ENCODE data around the gene PXDN. TPM values are rescaled to one million over a fixed set of nuclear protein-coding genes. Genes with fewer than 3 reads are reported as not detected.

Gene PXDN
- total and polyA plus RNA-seq, 10 of the 15 experiments (the other 5 are each of a cell fraction or from before 2014, with no cell fraction given), result 0.12 to 0.69 (median 0.23) TPM; not detected in 5

DNA sequence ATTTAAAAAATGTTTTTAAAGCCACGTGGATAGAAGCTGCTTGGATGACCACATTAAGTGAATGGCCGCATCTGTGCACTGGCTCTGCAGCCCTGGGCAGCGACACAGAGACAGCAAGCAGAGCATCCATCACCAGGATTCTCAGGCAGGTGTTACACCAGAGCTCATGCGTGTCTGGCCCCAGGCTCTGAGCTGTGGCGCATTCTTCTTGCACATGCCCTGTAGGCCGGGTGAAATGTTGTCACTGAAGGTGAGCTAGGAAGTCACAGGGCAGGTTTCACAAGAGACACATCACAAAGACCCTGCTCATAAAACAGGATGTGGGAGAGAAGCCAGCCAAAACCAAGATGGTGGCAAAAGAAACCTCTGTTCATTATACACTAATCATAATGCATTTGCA lies 8.4 kb upstream of the PXDN start (continued):
- TF ChIP-seq SMAD5 (IDR thresholded peaks at IDR 0.05; ENCODE audit: low read depth) (no peak), YY1 (IDR thresholded peaks at IDR 0.05; ENCODE audit: low read depth, low read length) (no peak), ZNF622 (IDR thresholded peaks at IDR 0.05) (no peak), SMC3 (IDR thresholded peaks at IDR 0.05; ENCODE audit: borderline replicate concordance, low read length) (no peak)
- TF ChIP-seq, protein P1, sequence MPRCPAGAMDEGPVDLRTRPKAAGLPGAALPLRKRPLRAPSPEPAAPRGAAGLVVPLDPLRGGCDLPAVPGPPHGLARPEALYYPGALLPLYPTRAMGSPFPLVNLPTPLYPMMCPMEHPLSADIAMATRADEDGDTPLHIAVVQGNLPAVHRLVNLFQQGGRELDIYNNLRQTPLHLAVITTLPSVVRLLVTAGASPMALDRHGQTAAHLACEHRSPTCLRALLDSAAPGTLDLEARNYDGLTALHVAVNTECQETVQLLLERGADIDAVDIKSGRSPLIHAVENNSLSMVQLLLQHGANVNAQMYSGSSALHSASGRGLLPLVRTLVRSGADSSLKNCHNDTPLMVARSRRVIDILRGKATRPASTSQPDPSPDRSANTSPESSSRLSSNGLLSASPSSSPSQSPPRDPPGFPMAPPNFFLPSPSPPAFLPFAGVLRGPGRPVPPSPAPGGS (IDR thresholded peaks at IDR 0.05; ENCODE audit: borderline replicate concordance, insufficient read depth, low read depth, low read length, poor library complexity, severe bottlenecking), result no peak
- TF ChIP-seq, protein P2, sequence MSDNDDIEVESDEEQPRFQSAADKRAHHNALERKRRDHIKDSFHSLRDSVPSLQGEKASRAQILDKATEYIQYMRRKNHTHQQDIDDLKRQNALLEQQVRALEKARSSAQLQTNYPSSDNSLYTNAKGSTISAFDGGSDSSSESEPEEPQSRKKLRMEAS (IDR thresholded peaks at IDR 0.05; ENCODE audit: low read depth, low read length), result no peak

DNA sequence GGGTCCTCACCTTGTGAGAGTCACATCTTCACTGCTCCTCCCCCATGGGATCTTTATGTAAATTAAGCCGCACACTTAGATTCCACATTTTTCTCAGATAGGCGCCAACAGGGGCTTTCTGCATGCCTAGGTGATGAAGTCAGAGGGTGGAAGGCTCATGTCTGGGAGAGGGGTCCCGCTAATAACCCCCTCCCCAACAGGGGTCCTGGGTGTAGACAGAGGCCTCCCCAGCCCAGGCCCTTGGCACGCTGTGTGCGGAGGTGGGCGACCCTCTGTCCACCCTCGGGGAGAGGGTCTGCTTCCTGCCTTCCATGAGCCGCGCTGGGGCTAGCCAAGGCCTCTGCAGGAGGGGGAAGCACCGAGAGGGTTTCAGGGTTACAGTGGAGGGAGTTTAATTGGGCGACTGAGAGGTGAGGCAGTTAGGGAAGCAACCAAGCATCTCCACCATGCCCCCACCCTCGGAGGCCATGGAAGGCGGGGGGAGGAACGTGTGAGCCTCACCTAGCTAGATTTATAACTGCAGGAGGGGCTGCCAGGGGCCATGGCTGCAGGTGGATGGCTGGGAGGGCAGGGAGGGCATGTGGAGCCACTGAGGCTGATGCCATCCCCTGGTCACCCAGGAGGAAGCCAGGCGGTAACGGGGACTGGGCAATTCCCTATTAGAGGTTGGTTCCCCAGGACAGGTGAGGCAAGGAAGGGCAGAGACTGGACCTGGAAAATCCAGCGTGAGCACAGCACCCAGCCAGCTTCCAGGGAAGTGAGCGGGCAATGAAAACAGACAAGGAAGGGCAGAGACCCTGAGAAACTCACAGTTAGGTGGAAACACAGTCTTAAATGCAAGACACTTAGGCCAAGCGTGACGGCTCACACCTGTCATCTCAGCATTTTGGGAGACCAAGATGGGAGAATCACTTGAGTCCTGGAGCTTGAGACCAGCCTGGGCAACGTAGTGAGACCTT lies 7.7 kb upstream of the PXDN start:
- ChIA-PET CTCF (no interaction called here), POLR2A (no interaction called here), SMC1A (ENCODE audit: uncharacterized antibody, unreplicated experiment) (no interaction called here), RAD21 (ENCODE audit: unreplicated experiment) (no interaction called here)
- intact Hi-C loops (cut with micrococcal nuclease; ENCODE audit: unreplicated experiment) (no loop called here), in situ Hi-C loops (cut with MboI) (no loop called here)
- Histone ChIP-seq H3K36me3 (ENCODE audit: control insufficient read depth in 2 of 2, insufficient read depth in 2 of 2, low read length in 1 of 2) (no peaks in the 10 kb centered on the region), H2AFZ (ENCODE audit: control insufficient read depth, low read depth, low read length) (no peak overlapping the region), H3K9me3 (replicated peaks; ENCODE audit: control insufficient read depth, insufficient read depth, low read length) (no peaks in the 10 kb centered on the region; the same call in 2 of the 3 replicates), H3K79me2 (ENCODE audit: control insufficient read depth, insufficient read depth, low read length) (no peaks in the 10 kb centered on the region), H3K9ac (ENCODE audit: control insufficient read depth, insufficient read depth, low read length) (no peak overlapping the region), H3K27ac (ENCODE audit: control insufficient read depth, insufficient read depth) (no peak overlapping the region), H3K4me2 (ENCODE audit: control insufficient read depth, insufficient read depth) (no peak overlapping the region), H3K4me1 (ENCODE audit: control insufficient read depth, insufficient read depth, low read length) (no peaks in the 10 kb centered on the region), H4K20me1 (ENCODE audit: control insufficient read depth, insufficient read depth) (no peaks in the 10 kb centered on the region), H3K4me3 (no peak overlapping the region), H3K27me3 (replicated peaks in 1 of 2; ENCODE audit: control insufficient read depth in 2 of 2, insufficient read depth in 2 of 2, low read length in 1 of 2) (no peaks in the 10 kb centered on the region)
- no TSS peak for BruUV-seq (replicated peaks)
- ATAC-seq (no peak), DNase-seq (ENCODE audit: low read depth, low spot score) (no peak), FAIRE-seq (no peak)
- WGBS (ENCODE audit: insufficient coverage, insufficient replicate concordance, low lambda C conversion rate, missing lambda C conversion rate), result 31% methylated on average over 18 of the region's 21 CpGs
- no peak for TF ChIP-seq MEF2B (IDR thresholded peaks at IDR 0.05; ENCODE audit: partially characterized antibody, poor library complexity, severe bottlenecking)
- TF ChIP-seq, protein P3, sequence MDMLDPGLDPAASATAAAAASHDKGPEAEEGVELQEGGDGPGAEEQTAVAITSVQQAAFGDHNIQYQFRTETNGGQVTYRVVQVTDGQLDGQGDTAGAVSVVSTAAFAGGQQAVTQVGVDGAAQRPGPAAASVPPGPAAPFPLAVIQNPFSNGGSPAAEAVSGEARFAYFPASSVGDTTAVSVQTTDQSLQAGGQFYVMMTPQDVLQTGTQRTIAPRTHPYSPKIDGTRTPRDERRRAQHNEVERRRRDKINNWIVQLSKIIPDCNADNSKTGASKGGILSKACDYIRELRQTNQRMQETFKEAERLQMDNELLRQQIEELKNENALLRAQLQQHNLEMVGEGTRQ (IDR thresholded peaks at IDR 0.05; ENCODE audit: borderline replicate concordance, low read depth, low read length), result no peak
- no peak for TF ChIP-seq TCF12 (IDR thresholded peaks at IDR 0.05; ENCODE audit: low read depth, low read length)
- no peak for TF ChIP-seq EP300 (IDR thresholded peaks at IDR 0.05; ENCODE audit: borderline replicate concordance in 1 of 2, control insufficient read depth in 1 of 2, low read depth in 2 of 2, low read length in 2 of 2)
- TF ChIP-seq HDGF (IDR thresholded peaks at IDR 0.05), result no peak
- no peak for TF ChIP-seq ATF7 (IDR thresholded peaks at IDR 0.05; ENCODE audit: low read depth)
- TF ChIP-seq, protein P4, sequence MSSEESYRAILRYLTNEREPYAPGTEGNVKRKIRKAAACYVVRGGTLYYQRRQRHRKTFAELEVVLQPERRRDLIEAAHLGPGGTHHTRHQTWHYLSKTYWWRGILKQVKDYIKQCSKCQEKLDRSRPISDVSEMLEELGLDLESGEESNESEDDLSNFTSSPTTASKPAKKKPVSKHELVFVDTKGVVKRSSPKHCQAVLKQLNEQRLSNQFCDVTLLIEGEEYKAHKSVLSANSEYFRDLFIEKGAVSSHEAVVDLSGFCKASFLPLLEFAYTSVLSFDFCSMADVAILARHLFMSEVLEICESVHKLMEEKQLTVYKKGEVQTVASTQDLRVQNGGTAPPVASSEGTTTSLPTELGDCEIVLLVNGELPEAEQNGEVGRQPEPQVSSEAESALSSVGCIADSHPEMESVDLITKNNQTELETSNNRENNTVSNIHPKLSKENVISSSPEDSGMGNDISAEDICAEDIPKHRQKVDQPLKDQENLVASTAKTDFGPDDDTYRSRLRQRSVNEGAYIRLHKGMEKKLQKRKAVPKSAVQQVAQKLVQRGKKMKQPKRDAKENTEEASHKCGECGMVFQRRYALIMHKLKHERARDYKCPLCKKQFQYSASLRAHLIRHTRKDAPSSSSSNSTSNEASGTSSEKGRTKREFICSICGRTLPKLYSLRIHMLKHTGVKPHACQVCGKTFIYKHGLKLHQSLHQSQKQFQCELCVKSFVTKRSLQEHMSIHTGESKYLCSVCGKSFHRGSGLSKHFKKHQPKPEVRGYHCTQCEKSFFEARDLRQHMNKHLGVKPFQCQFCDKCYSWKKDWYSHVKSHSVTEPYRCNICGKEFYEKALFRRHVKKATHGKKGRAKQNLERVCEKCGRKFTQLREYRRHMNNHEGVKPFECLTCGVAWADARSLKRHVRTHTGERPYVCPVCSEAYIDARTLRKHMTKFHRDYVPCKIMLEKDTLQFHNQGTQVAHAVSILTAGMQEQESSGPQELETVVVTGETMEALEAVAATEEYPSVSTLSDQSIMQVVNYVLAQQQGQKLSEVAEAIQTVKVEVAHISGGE (CRISPR knock-in tag; IDR thresholded peaks at IDR 0.05), result no peak
- TF ChIP-seq BHLHE40 (IDR thresholded peaks at IDR 0.05; ENCODE audit: borderline replicate concordance in 1 of 2, low read depth in 2 of 2, low read length in 1 of 2), result no peak
- no peak for TF ChIP-seq SIX5 (IDR thresholded peaks at IDR 0.05; ENCODE audit: low read depth, low read length, severe bottlenecking)
- TF ChIP-seq PML (IDR thresholded peaks at IDR 0.05; ENCODE audit: low read length), result no peak

Measured in GM12878 (cell line).